Activated B cell treated with CpG ODN at 0.5 μM for 24 hours (primary cell): ENCODE results near the gene KCTD1. TPM values are rescaled to one million over a fixed set of nuclear protein-coding genes. Genes with fewer than 3 reads are reported as not detected.

ENCODE experiments used
- ATAC-seq: fragments of 200-7000 bp; cut with Tn5 transposase; one replicate; pipeline ENCODE4 v1.10.0; 2021; ENCODE audit warnings: low read depth, mild to moderate bottlenecking, moderate library complexity
- CTCF ChIA-PET: fragments of 350-600 bp; sonication (Branson Sonifier 250); formaldehyde crosslinking; loops from one replicate; lab custom pipeline; 2021; ENCODE audit warnings: antibody characterized with exemption; lab: Charles Lee
- POLR2A ChIA-PET: fragments of 350-600 bp; sonication (Branson Sonifier 250); formaldehyde crosslinking; loops from one replicate; lab custom pipeline; 2021; ENCODE audit warnings: antibody characterized with exemption; lab: Charles Lee
- DNase-seq: peaks from one replicate; pipeline ENCODE4 v3.0.0; 2022
- H3K27ac Mint-ChIP-seq: one replicate; pipeline ENCODE4 v1.8.0; 2020; ENCODE audit warnings: mixed read lengths
- H3K27me3 Mint-ChIP-seq: one replicate; pipeline ENCODE4 v1.8.0; 2021; ENCODE audit warnings: mixed read lengths
- H3K36me3 Mint-ChIP-seq: one replicate; pipeline ENCODE4 v1.8.0; 2021; ENCODE audit warnings: low read depth, mixed read lengths
- H3K4me1 Mint-ChIP-seq: one replicate; pipeline ENCODE4 v1.8.0; 2021; ENCODE audit warnings: mixed read lengths
- H3K4me3 Mint-ChIP-seq: one replicate; pipeline ENCODE4 v1.8.0; 2020; ENCODE audit warnings: mild to moderate bottlenecking, mixed read lengths
- H3K9me3 Mint-ChIP-seq: one replicate; pipeline ENCODE4 v1.8.0; 2020; ENCODE audit warnings: mixed read lengths
- CTCF ChIP-seq: fragments of 200-600 bp; IDR thresholded peaks from one replicate; pipeline ENCODE4 v1.8.0; 2022; ENCODE audit warnings: antibody characterized with exemption, mild to moderate bottlenecking
- intact Hi-C: fragments of 100-400 bp; cut with micrococcal nuclease; formaldehyde crosslinking; loops from one replicate; pipeline ENCODE4 v1.15.1; 2024
- total RNA-seq: library from RNA; stranded (reverse); gene quantifications from 2 replicates; pipeline ENCODE4 v1.2.3, GENCODE V29; 2022

KCTD1 gene
- total RNA-seq, 1 donor from 2014 or later, result 4.9 TPM

- intact Hi-C loops, result no loop called here
- Mint-ChIP-seq H3K9me3 (no peaks in the 10 kb centered on the region), H3K27ac (no peak overlapping the region), H3K36me3 (no peaks in the 10 kb centered on the region), H3K27me3 (no peaks in the 10 kb centered on the region), H3K4me1 (no peaks in the 10 kb centered on the region), H3K4me3 (no peak overlapping the region)
- TF ChIP-seq CTCF, result no peak
- no peak for ATAC-seq
- ChIA-PET CTCF (no interaction called here), POLR2A (no interaction called here)
- no peak for DNase-seq
Observed at GRCh38 chr18:26489881-26490280, 58.5 kb downstream of the KCTD1 start.

- intact Hi-C loops, result no loop called here
- POLR2A ChIA-PET, result no interaction called here
- CTCF ChIA-PET, result no interaction called here
- Mint-ChIP-seq H3K27ac (no peak overlapping the region), H3K4me1 (no peaks in the 10 kb centered on the region), H3K9me3 (no peaks in the 10 kb centered on the region), H3K27me3 (no peaks in the 10 kb centered on the region), H3K4me3 (no peak overlapping the region), H3K36me3 (no peaks in the 10 kb centered on the region)
- DNase-seq (no peak), ATAC-seq (no peak)
- TF ChIP-seq CTCF, result no peak
Observed at GRCh38 chr18:26489191-26489590, 59.2 kb downstream of the KCTD1 start.

GRCh38 chr18:26488417-26489009, 59.8 kb downstream of the KCTD1 start:
- POLR2A ChIA-PET, result no interaction called here
- CTCF ChIA-PET, result no interaction called here
- H3K4me3 Mint-ChIP-seq, result no peak overlapping the region
- DNase-seq, result no peak
- H3K27me3 Mint-ChIP-seq, result no peaks in the 10 kb centered on the region
- H3K4me1 Mint-ChIP-seq, result no peaks in the 10 kb centered on the region
- ATAC-seq, result no peak
- no peak overlapping the region for H3K27ac Mint-ChIP-seq
- H3K36me3 Mint-ChIP-seq, result no peaks in the 10 kb centered on the region
- no peak for TF ChIP-seq CTCF
- no peaks in the 10 kb centered on the region for H3K9me3 Mint-ChIP-seq
- intact Hi-C loops, result no loop called here

GRCh38 chr18:26487437-26487836, 60.9 kb downstream of the KCTD1 start:
- CTCF ChIA-PET, result no interaction called here
- no peaks in the 10 kb centered on the region for H3K9me3 Mint-ChIP-seq
- H3K4me3 Mint-ChIP-seq, result no peak overlapping the region
- no peak for ATAC-seq
- no peaks in the 10 kb centered on the region for H3K27me3 Mint-ChIP-seq
- DNase-seq, result no peak
- no peaks in the 10 kb centered on the region for H3K36me3 Mint-ChIP-seq
- POLR2A ChIA-PET, result no interaction called here
- intact Hi-C loops, result no loop called here
- H3K4me1 Mint-ChIP-seq, result no peaks in the 10 kb centered on the region
- H3K27ac Mint-ChIP-seq, result no peak overlapping the region
- no peak for TF ChIP-seq CTCF

GRCh38 chr18:26483633-26484032, 64.7 kb downstream of the KCTD1 start:
- DNase-seq, result no peak
- Mint-ChIP-seq H3K4me1 (no peaks in the 10 kb centered on the region), H3K27me3 (no peaks in the 10 kb centered on the region), H3K27ac (no peak overlapping the region), H3K4me3 (no peak overlapping the region), H3K36me3 (no peaks in the 10 kb centered on the region), H3K9me3 (no peaks in the 10 kb centered on the region)
- no peak for ATAC-seq
- ChIA-PET CTCF (no interaction called here), POLR2A (no interaction called here)
- no peak for TF ChIP-seq CTCF
- intact Hi-C loops, result no loop called here
